ENCODE results near the gene EFNA1.

EFNA1 gene

DNA sequence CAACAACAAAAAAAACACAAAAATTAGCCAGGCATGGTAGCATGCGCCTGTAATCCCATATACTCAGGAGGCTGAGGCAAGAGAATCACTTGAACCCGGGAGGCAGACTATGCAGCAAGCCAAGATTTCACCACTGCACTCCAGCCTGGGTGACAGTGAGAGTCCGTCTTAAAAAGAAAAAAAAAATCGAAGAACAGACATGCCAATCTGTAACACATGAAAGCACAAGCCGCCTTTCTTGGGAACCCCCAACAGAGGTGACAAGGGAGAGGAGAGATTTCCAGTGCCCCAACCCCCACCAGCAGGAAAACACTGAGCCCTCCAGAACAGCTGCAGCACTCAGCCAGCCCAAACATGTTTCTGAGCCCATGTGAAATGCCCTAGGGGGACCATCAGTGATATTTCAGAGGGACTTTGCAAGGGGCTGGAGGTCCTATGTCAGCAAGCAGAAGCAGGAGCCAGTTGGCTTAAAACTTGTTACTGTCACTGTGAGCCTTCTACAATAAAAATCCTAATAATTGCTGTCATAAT lies 14.2 kb upstream of the EFNA1 start:
- no peak overlapping the region for H3K4me3 ChIP-seq (ENCODE audit: low read depth, low read length)
- H3K36me3 ChIP-seq (ENCODE audit: control insufficient read depth in 2 of 2, insufficient read depth in 1 of 2, low read length in 2 of 2), result no peaks in the 10 kb centered on the region
- no peak overlapping the region for H3K27ac ChIP-seq (ENCODE audit: extremely low read depth, low read depth, low read length)
- H3K9me3 ChIP-seq (ENCODE audit: control insufficient read depth, insufficient read depth, low read depth, low read length), result no peaks in the 10 kb centered on the region
- no peaks in the 10 kb centered on the region for H3K4me1 ChIP-seq (ENCODE audit: control insufficient read depth, insufficient read depth, low read length)
- CTCF ChIA-PET, result interaction anchor here (0.7 to 3.3 kb wide), 3 partner anchors 22 to 54 kb away, joined by 6 to 22 read pairs (median 13); no protein-coding TSS in a partner anchor
- TF ChIP-seq ZNF701 (tag by site-specific recombination; IDR thresholded peaks at IDR 0.05), result no peak
- TF ChIP-seq GLIS1 (tag by site-specific recombination; IDR thresholded peaks at IDR 0.05), result peak; percentile 37; the same call in 1 of the 2 replicates
- TF ChIP-seq ZNF600 (tag by site-specific recombination; IDR thresholded peaks at IDR 0.05), result peak; percentile 18; the same call in 1 of the 2 replicates
- no peak for TF ChIP-seq ZNF214 (tag by site-specific recombination; IDR thresholded peaks at IDR 0.05; ENCODE audit: borderline replicate concordance)
- no peak for TF ChIP-seq ZNF558 (tag by site-specific recombination; IDR thresholded peaks at IDR 0.05)
- TF ChIP-seq, protein P1, sequence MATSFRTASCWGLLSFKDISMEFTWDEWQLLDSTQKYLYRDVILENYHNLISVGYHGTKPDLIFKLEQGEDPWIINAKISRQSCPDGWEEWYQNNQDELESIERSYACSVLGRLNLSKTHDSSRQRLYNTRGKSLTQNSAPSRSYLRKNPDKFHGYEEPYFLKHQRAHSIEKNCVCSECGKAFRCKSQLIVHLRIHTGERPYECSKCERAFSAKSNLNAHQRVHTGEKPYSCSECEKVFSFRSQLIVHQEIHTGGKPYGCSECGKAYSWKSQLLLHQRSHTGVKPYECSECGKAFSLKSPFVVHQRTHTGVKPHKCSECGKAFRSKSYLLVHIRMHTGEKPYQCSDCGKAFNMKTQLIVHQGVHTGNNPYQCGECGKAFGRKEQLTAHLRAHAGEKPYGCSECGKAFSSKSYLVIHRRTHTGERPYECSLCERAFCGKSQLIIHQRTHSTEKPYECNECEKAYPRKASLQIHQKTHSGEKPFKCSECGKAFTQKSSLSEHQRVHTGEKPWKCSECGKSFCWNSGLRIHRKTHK (tag by site-specific recombination; IDR thresholded peaks at IDR 0.05), result no peak
- TF ChIP-seq ZBTB7A (tag by site-specific recombination; IDR thresholded peaks at IDR 0.05; ENCODE audit: low read depth), result no peak
- POLR2A ChIA-PET, result no interaction called here

DNA sequence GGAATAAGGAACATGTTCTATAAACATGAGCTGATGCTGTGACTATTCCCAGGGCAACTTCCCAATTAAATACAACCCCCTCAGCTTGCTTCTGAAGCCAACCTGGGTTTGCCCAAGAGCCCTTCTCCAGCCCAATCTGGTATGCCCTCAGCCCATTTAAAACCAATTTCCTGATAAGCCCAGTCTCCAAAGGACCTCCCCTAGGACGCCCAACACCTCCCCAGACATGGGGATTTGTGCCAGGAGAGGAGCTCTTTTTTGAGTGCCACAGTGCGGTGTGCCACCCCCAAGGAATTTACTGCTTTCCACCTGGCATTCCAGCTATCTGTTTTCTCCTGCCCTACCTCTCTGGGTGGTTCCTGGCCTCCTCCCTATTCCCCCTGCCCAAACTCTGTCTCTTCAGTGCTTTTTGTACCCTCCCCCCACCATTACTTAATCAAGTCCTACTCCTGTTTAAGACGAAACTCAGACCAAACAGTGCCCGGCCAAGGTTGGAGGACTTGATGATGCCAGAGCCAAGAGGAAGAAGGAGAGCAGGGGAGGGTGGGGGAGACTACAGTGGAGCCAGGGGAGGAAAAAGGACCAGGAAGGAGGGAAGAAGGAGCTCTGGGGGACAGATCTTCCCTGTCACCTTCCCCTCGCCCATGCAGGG lies 11.4 kb upstream of the EFNA1 start:
- H3K27ac ChIP-seq (ENCODE audit: extremely low read depth, low read depth, low read length), result no peak overlapping the region
- H3K4me3 ChIP-seq (ENCODE audit: low read depth, low read length), result no peak overlapping the region
- no peaks in the 10 kb centered on the region for H3K4me1 ChIP-seq (ENCODE audit: control insufficient read depth, insufficient read depth, low read length)
- POLR2A ChIA-PET, result no interaction called here
- H3K9me3 ChIP-seq (ENCODE audit: control insufficient read depth, insufficient read depth, low read depth, low read length), result no peaks in the 10 kb centered on the region
- no peaks in the 10 kb centered on the region for H3K36me3 ChIP-seq (ENCODE audit: control insufficient read depth in 2 of 2, insufficient read depth in 1 of 2, low read length in 2 of 2)
- CTCF ChIA-PET, result interaction anchor here (1.2 to 3.3 kb wide), 5 partner anchors 10 to 56 kb away, joined by 3 to 22 read pairs (median 4); no protein-coding TSS in a partner anchor
- TF ChIP-seq KLF8 (tag by site-specific recombination; IDR thresholded peaks at IDR 0.05), result no peak
- no peak for TF ChIP-seq ZSCAN30 (tag by site-specific recombination; IDR thresholded peaks at IDR 0.05)
- TF ChIP-seq, protein P2, sequence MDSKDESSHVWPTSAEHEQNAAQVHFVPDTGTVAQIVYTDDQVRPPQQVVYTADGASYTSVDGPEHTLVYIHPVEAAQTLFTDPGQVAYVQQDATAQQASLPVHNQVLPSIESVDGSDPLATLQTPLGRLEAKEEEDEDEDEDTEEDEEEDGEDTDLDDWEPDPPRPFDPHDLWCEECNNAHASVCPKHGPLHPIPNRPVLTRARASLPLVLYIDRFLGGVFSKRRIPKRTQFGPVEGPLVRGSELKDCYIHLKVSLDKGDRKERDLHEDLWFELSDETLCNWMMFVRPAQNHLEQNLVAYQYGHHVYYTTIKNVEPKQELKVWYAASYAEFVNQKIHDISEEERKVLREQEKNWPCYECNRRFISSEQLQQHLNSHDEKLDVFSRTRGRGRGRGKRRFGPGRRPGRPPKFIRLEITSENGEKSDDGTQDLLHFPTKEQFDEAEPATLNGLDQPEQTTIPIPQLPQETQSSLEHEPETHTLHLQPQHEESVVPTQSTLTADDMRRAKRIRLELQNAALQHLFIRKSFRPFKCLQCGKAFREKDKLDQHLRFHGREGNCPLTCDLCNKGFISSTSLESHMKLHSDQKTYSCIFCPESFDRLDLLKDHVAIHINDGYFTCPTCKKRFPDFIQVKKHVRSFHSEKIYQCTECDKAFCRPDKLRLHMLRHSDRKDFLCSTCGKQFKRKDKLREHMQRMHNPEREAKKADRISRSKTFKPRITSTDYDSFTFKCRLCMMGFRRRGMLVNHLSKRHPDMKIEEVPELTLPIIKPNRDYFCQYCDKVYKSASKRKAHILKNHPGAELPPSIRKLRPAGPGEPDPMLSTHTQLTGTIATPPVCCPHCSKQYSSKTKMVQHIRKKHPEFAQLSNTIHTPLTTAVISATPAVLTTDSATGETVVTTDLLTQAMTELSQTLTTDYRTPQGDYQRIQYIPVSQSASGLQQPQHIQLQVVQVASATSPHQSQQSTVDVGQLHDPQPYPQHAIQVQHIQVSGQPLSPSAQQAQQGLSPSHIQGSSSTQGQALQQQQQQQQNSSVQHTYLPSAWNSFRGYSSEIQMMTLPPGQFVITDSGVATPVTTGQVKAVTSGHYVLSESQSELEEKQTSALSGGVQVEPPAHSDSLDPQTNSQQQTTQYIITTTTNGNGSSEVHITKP (tag by site-specific recombination; IDR thresholded peaks at IDR 0.05), result peak; percentile 10; the same call in 1 of the 2 replicates
- TF ChIP-seq, protein P3, sequence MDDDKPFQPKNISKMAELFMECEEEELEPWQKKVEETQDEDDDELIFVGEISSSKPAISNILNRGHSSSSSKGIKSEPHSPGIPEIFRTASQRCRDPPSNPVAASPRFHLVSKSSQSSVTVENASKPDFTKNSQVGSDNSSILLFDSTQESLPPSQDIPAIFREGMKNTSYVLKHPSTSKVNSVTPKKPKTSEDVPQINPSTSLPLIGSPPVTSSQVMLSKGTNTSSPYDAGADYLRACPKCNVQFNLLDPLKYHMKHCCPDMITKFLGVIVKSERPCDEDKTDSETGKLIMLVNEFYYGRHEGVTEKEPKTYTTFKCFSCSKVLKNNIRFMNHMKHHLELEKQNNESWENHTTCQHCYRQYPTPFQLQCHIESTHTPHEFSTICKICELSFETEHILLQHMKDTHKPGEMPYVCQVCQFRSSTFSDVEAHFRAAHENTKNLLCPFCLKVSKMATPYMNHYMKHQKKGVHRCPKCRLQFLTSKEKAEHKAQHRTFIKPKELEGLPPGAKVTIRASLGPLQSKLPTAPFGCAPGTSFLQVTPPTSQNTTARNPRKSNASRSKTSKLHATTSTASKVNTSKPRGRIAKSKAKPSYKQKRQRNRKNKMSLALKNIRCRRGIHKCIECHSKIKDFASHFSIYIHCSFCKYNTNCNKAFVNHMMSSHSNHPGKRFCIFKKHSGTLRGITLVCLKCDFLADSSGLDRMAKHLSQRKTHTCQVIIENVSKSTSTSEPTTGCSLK (tag by site-specific recombination; IDR thresholded peaks at IDR 0.05), result no peak
- TF ChIP-seq ZNF266 (tag by site-specific recombination; IDR thresholded peaks at IDR 0.05; ENCODE audit: low read depth), result no peak
- TF ChIP-seq, protein P4, sequence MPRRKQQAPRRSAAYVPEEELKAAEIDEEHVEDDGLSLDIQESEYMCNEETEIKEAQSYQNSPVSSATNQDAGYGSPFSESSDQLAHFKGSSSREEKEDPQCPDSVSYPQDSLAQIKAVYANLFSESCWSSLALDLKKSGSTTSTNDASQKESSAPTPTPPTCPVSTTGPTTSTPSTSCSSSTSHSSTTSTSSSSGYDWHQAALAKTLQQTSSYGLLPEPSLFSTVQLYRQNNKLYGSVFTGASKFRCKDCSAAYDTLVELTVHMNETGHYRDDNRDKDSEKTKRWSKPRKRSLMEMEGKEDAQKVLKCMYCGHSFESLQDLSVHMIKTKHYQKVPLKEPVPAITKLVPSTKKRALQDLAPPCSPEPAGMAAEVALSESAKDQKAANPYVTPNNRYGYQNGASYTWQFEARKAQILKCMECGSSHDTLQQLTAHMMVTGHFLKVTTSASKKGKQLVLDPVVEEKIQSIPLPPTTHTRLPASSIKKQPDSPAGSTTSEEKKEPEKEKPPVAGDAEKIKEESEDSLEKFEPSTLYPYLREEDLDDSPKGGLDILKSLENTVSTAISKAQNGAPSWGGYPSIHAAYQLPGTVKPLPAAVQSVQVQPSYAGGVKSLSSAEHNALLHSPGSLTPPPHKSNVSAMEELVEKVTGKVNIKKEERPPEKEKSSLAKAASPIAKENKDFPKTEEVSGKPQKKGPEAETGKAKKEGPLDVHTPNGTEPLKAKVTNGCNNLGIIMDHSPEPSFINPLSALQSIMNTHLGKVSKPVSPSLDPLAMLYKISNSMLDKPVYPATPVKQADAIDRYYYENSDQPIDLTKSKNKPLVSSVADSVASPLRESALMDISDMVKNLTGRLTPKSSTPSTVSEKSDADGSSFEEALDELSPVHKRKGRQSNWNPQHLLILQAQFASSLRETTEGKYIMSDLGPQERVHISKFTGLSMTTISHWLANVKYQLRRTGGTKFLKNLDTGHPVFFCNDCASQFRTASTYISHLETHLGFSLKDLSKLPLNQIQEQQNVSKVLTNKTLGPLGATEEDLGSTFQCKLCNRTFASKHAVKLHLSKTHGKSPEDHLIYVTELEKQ (tag by site-specific recombination; IDR thresholded peaks at IDR 0.05; ENCODE audit: borderline replicate concordance), result no peak
- TF ChIP-seq GLIS1 (tag by site-specific recombination; IDR thresholded peaks at IDR 0.05), result peak; percentile 36; the same call in 1 of the 2 replicates
- no peak for TF ChIP-seq KLF16 (tag by site-specific recombination; IDR thresholded peaks at IDR 0.05)
- no peak for TF ChIP-seq ZNF16 (tag by site-specific recombination; IDR thresholded peaks at IDR 0.05; ENCODE audit: low read depth)
- TF ChIP-seq ZNF670 (tag by site-specific recombination; IDR thresholded peaks at IDR 0.05; ENCODE audit: low read depth), result no peak
- TF ChIP-seq ZNF747 (tag by site-specific recombination; IDR thresholded peaks at IDR 0.05), result no peak
- TF ChIP-seq OSR2 (tag by site-specific recombination; IDR thresholded peaks at IDR 0.05), result no peak
- no peak for TF ChIP-seq ZNF169 (tag by site-specific recombination; IDR thresholded peaks at IDR 0.05)
- no peak for TF ChIP-seq ZNF664 (tag by site-specific recombination; IDR thresholded peaks at IDR 0.05)
- TF ChIP-seq, protein P5, sequence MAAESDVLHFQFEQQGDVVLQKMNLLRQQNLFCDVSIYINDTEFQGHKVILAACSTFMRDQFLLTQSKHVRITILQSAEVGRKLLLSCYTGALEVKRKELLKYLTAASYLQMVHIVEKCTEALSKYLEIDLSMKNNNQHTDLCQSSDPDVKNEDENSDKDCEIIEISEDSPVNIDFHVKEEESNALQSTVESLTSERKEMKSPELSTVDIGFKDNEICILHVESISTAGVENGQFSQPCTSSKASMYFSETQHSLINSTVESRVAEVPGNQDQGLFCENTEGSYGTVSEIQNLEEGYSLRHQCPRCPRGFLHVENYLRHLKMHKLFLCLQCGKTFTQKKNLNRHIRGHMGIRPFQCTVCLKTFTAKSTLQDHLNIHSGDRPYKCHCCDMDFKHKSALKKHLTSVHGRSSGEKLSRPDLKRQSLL (tag by site-specific recombination; IDR thresholded peaks at IDR 0.05), result no peak

All from HEK293 (cell line).